PFSK-1 (cell line): ENCODE data around the gene COX14.

Source experiments
- POLR2AphosphoS5 ChIP-seq: IDR thresholded peaks from 2 replicates; pipeline ENCODE4 v1.6.1; 2012; ENCODE audit warnings: low read depth, mild to moderate bottlenecking, control low read depth, low read length, moderate library complexity
- SIN3A ChIP-seq: IDR thresholded peaks from 2 replicates; pipeline ENCODE4 v1.6.1; 2012; ENCODE audit warnings: mild to moderate bottlenecking, low read length, moderate library complexity, borderline replicate concordance; ENCODE audit not compliant: insufficient read depth
- TAF1 ChIP-seq: IDR thresholded peaks from 2 replicates; pipeline ENCODE4 v1.6.1; 2012; ENCODE audit warnings: low read length, control low read depth, borderline replicate concordance; ENCODE audit not compliant: insufficient read depth
- TF ChIP-seq, protein P1 (sequence below), 2 experiments: IDR thresholded peaks; 2 replicates each; pipeline versions ENCODE4 v1.6.1 to v1.8.0; 2011 to 2012; ENCODE audit warnings: low read depth in 2 of 2, low read length in 2 of 2, control low read depth in 1 of 2, inconsistent platforms in 1 of 2, mild to moderate bottlenecking in 1 of 2, moderate library complexity in 1 of 2; ENCODE audit not compliant: insufficient read depth in 1 of 2

DNA sequence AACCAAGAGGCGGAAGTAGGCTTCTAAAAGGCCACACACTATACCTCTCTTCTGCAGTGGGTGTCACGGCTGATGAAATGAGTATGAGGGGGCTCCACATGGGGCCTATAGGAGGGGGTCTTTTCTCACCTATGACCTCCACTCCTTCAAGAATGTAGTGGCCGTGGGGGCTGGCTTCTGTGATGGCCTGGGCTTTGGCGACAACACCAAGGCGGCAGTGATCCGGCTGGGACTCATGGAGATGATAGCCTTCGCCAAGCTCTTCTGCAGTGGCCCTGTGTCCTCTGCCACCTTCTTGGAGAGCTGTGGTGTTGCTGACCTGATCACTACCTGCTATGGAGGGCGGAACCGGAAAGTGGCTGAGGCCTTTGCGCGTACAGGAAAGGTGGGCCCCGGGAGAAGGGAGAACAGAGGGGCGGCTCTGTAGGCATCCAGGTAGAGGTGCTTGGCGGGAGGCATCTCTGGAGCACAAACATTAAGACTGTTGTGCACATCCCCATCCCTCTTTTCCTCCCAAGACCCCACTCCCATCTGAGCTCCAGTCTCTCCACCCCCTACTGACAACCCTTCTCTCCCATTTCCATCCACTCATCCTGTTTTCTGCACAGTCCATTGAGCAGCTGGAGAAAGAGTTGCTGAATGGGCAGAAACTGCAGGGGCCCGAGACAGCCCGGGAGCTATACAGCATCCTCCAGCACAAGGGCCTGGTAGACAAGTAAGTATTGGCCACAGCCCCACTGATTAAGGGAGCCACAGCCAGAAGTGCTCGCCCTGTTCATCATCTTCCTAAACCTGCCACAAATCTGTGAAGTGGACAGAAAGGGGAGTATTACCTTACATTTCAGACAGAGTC, 4.4 kb upstream of the COX14 start:
- TF ChIP-seq POLR2AphosphoS5 (no peak), TAF1 (no peak), SIN3A (no peak)
- TF ChIP-seq, protein P1, sequence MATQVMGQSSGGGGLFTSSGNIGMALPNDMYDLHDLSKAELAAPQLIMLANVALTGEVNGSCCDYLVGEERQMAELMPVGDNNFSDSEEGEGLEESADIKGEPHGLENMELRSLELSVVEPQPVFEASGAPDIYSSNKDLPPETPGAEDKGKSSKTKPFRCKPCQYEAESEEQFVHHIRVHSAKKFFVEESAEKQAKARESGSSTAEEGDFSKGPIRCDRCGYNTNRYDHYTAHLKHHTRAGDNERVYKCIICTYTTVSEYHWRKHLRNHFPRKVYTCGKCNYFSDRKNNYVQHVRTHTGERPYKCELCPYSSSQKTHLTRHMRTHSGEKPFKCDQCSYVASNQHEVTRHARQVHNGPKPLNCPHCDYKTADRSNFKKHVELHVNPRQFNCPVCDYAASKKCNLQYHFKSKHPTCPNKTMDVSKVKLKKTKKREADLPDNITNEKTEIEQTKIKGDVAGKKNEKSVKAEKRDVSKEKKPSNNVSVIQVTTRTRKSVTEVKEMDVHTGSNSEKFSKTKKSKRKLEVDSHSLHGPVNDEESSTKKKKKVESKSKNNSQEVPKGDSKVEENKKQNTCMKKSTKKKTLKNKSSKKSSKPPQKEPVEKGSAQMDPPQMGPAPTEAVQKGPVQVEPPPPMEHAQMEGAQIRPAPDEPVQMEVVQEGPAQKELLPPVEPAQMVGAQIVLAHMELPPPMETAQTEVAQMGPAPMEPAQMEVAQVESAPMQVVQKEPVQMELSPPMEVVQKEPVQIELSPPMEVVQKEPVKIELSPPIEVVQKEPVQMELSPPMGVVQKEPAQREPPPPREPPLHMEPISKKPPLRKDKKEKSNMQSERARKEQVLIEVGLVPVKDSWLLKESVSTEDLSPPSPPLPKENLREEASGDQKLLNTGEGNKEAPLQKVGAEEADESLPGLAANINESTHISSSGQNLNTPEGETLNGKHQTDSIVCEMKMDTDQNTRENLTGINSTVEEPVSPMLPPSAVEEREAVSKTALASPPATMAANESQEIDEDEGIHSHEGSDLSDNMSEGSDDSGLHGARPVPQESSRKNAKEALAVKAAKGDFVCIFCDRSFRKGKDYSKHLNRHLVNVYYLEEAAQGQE (IDR thresholded peaks at IDR 0.05; ENCODE audit: insufficient read depth in 1 of 2, low read depth in 2 of 2, low read length in 2 of 2) = no peak
